Panc1 (cell line): ENCODE measurements around the gene SLC1A3.

Source experiments
- CTCF ChIP-seq: fragments of 450-650 bp; IDR thresholded peaks from 2 replicates; pipeline ENCODE4 v1.5.1; 2017; ENCODE audit warnings: mild to moderate bottlenecking
- POLR2AphosphoS5 ChIP-seq: IDR thresholded peaks from 2 replicates; pipeline ENCODE4 v1.6.1; 2012; ENCODE audit warnings: mild to moderate bottlenecking, low read depth, low read length, moderate library complexity
- REST ChIP-seq, 2 experiments: IDR thresholded peaks; 2 replicates each; pipeline ENCODE4 v1.6.1; 2011 to 2012; ENCODE audit warnings: low read depth in 2 of 2, control low read depth in 1 of 2, low read length in 1 of 2, mild to moderate bottlenecking in 1 of 2, moderate library complexity in 1 of 2; ENCODE audit not compliant: insufficient read depth in 1 of 2
- SIN3A ChIP-seq: IDR thresholded peaks from 2 replicates; pipeline ENCODE4 v1.6.1; 2012; ENCODE audit warnings: low read depth, mild to moderate bottlenecking, low read length, moderate library complexity, borderline replicate concordance; ENCODE audit not compliant: insufficient read depth
- TCF7L2 ChIP-seq: IDR thresholded peaks from 2 replicates; pipeline ENCODE4 v1.6.1; 2011; ENCODE audit warnings: mild to moderate bottlenecking, low read depth, low read length, inconsistent platforms

GRCh38 chr5:36637101-36637500 lies 30.7 kb downstream of the SLC1A3 start:
- TF ChIP-seq CTCF, result no peak
- no peak for TF ChIP-seq POLR2AphosphoS5
- no peak for TF ChIP-seq REST (IDR thresholded peaks at IDR 0.05; ENCODE audit: insufficient read depth in 1 of 2, low read depth in 2 of 2, low read length in 1 of 2)
- TF ChIP-seq TCF7L2, result no peak
- TF ChIP-seq SIN3A, result no peak
